ENCODE results near the gene WDR81. TPM values are rescaled to one million over a fixed set of nuclear protein-coding genes. Genes with fewer than 3 reads are reported as not detected.

WDR81 gene
- total RNA-seq, 1 donor from 2014 or later, result 16.2 TPM

DNA sequence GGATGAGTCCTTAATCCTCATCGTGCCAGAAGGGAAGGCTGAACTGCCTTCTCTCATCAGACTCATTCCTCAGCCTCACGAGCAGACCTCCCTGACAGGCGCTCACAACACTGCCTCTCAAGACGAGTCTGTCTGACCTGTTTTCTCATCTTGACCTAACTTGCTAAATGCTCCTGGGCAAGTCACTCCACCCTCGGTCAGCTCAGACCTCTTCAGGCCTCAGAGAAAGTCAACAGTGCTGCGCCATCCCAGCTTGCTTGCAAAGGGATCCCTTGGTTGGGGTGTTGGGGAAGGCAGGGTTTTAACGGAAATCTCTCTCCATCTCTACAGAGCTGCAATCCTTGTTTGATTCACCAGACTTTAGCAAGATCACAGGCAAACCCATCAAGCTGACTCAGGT is 52.4 kb downstream of the WDR81 start:
- no peak for DNase-seq (ENCODE audit: low spot score)
- H3K4me3 Mint-ChIP-seq (ENCODE audit: unreplicated experiment), result no peak overlapping the region

DNA sequence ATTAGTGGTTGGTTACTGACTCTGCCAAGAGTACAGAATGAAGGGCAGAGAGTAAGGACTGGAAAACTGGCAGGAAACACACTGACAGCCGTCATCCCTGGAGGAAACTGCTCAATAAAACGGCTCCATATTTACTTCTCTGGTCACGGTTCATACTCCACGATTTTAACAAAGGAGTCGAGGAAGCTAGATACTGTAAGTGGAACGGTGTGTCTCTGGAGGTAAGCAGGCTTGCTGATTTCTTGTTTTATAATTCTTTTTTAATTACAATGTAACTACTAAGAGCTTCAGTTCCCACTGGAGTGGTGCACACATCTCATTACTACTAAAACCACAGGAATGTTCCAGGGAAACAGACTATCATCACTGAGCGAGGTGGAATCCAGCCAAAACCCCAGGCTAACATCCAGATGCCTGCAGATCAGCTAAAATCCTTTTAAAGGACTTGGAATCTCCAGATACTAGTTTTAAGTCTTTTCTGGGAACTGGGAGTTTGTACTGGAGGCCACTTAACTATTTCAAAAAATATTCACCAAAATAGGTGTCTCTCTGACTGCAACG is 55.1 kb downstream of the WDR81 start:
- Mint-ChIP-seq H3K27me3 (ENCODE audit: low read depth) (no peaks in the 10 kb centered on the region), H3K4me3 (ENCODE audit: unreplicated experiment) (peak overlapping the region; percentile 2), H3K9me3 (ENCODE audit: low read depth) (no peaks in the 10 kb centered on the region), H3K27ac (ENCODE audit: unreplicated experiment) (peak overlapping the region; percentile 89), H3K4me1 (ENCODE audit: low read depth) (peaks cover 36% of the 10 kb centered on the region), H3K36me3 (ENCODE audit: low read depth) (peaks cover 24% of the 10 kb centered on the region)
- TF ChIP-seq, protein P1, sequence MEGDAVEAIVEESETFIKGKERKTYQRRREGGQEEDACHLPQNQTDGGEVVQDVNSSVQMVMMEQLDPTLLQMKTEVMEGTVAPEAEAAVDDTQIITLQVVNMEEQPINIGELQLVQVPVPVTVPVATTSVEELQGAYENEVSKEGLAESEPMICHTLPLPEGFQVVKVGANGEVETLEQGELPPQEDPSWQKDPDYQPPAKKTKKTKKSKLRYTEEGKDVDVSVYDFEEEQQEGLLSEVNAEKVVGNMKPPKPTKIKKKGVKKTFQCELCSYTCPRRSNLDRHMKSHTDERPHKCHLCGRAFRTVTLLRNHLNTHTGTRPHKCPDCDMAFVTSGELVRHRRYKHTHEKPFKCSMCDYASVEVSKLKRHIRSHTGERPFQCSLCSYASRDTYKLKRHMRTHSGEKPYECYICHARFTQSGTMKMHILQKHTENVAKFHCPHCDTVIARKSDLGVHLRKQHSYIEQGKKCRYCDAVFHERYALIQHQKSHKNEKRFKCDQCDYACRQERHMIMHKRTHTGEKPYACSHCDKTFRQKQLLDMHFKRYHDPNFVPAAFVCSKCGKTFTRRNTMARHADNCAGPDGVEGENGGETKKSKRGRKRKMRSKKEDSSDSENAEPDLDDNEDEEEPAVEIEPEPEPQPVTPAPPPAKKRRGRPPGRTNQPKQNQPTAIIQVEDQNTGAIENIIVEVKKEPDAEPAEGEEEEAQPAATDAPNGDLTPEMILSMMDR (IDR thresholded peaks at IDR 0.05), result no peak
- DNase-seq (ENCODE audit: low spot score), result no peak

More for the DNA sequence above, 52.4 kb downstream of the WDR81 start:
- Mint-ChIP-seq H3K4me1 (ENCODE audit: low read depth) (peaks cover 17% of the 10 kb centered on the region), H3K27ac (ENCODE audit: unreplicated experiment) (no peak overlapping the region), H3K36me3 (ENCODE audit: low read depth) (peaks cover 14% of the 10 kb centered on the region), H3K27me3 (ENCODE audit: low read depth) (no peaks in the 10 kb centered on the region), H3K9me3 (ENCODE audit: low read depth) (no peaks in the 10 kb centered on the region)
- TF ChIP-seq, protein P1 (IDR thresholded peaks at IDR 0.05), result no peak

DNA sequence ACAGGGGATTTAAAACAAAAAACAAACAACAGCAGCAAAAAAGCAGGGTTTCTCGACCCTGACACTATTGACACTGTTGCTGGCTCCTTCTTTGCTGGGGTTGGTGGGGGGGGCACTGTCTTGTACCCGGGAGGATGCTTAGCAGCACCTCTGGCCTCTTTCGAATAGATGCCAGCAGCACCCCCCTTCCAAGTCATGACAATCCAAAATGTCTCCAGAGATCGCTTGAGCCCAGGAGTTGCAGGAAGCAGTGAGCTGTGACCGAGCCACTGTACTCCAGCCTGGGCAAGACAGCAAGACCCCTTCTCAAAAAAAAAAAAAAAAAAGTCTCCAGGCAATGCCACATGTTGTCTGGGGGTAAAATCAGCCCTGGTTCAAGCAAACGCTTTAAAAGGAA is 57.7 kb downstream of the WDR81 start:
- Mint-ChIP-seq H3K4me1 (ENCODE audit: low read depth) (peaks cover 51% of the 10 kb centered on the region), H3K27ac (ENCODE audit: unreplicated experiment) (no peak overlapping the region), H3K36me3 (ENCODE audit: low read depth) (peaks cover 19% of the 10 kb centered on the region), H3K27me3 (ENCODE audit: low read depth) (no peaks in the 10 kb centered on the region), H3K9me3 (ENCODE audit: low read depth) (no peaks in the 10 kb centered on the region), H3K4me3 (ENCODE audit: unreplicated experiment) (no peak overlapping the region)
- TF ChIP-seq, protein P1 (IDR thresholded peaks at IDR 0.05), result no peak
- no peak for DNase-seq (ENCODE audit: low spot score)

DNA sequence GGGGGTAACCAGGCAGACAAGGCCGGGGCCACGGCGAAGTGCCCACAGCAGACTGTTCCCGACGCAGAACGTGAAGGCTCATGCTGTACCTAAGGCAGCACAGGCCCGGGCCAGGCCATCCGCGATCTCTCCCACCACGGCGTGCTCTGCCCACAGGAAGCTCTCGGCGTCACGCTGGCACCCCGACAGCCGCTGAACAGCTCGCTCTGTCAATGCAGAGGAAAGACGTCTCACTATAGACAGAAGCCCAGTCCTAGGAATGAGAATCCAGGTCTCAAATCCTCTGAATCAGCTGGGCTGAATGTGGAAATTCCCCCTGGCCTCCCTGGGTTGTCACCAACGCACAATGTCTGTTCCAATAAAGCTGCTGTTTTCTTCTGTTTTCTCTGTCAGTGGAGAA is 58.8 kb downstream of the WDR81 start:
- Mint-ChIP-seq H3K27ac (ENCODE audit: unreplicated experiment) (no peak overlapping the region), H3K4me3 (ENCODE audit: unreplicated experiment) (no peak overlapping the region), H3K4me1 (ENCODE audit: low read depth) (peaks cover 59% of the 10 kb centered on the region), H3K36me3 (ENCODE audit: low read depth) (peaks cover 15% of the 10 kb centered on the region), H3K27me3 (ENCODE audit: low read depth) (no peaks in the 10 kb centered on the region), H3K9me3 (ENCODE audit: low read depth) (no peaks in the 10 kb centered on the region)
- no peak for DNase-seq (ENCODE audit: low spot score)
- TF ChIP-seq, protein P1 (IDR thresholded peaks at IDR 0.05), result no peak

DNA sequence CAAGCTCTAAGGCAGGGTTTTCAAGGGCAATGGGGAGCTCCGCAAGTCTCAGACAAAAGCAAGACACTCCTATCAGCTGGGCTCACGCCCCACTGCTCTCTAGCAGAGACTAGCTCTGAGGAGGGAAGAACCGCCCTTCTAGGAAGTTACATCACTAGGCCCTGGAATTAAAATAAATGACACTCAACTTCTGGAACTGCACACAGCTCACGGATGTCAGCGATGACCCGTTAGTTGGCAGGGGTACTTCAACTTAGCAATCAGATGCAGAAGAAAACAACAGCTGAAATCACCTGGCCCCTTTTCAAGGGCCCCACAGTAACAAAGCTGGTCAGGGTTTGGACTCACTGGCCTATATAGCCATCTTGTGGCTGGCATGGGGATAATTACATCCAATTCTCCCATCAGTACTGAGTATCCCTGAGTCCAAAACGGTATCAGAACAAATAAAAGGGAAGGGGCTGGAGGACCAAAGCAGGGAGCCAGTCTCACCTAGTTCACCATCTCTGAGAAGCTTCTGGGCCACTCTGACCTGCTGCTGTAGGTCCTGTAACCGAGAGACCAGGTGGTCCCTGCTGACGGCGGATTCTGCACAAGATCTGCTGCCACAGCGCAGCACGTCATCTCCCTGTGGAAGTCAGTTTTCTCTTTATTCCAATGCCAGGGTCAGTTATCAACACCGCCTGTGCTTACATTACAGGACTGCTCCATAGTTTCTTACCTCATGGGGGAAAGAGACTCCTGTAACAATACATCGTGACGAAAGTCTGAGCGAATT is 59.5 kb downstream of the WDR81 start:
- Mint-ChIP-seq H3K4me1 (ENCODE audit: low read depth) (peaks cover 64% of the 10 kb centered on the region), H3K36me3 (ENCODE audit: low read depth) (peaks cover 15% of the 10 kb centered on the region)
- DNase-seq (ENCODE audit: low spot score), result peak; percentile 21

More for the DNA sequence above, 59.5 kb downstream of the WDR81 start:
- Mint-ChIP-seq H3K9me3 (ENCODE audit: low read depth) (no peaks in the 10 kb centered on the region), H3K27ac (ENCODE audit: unreplicated experiment) (no peak overlapping the region), H3K4me3 (ENCODE audit: unreplicated experiment) (no peak overlapping the region), H3K27me3 (ENCODE audit: low read depth) (no peaks in the 10 kb centered on the region)
- TF ChIP-seq, protein P1 (IDR thresholded peaks at IDR 0.05), result peak; percentile 91

Measured in chondrocyte (in vitro differentiated cells).